Activated T-cell treated with anti-CD3 and anti-CD28 coated beads, Interleukin-2, amount 50 U/mL, for 24 hours (primary cell): ENCODE data around the gene SLC4A1AP.

Experiments
- DNase-seq: peaks from one replicate; pipeline ENCODE4 v3.0.0-alpha.2; 2020
- H3K27ac Mint-ChIP-seq: 2 replicates; pipeline ENCODE4 v1.8.0; 2020; ENCODE audit warnings: mild to moderate bottlenecking, mixed read lengths
- H3K27me3 Mint-ChIP-seq: 2 replicates; pipeline ENCODE4 v1.8.0; 2020; ENCODE audit warnings: mixed read lengths
- H3K36me3 Mint-ChIP-seq: 2 replicates; pipeline ENCODE4 v1.8.0; 2020; ENCODE audit warnings: low read depth, mixed read lengths
- H3K4me1 Mint-ChIP-seq: 2 replicates; pipeline ENCODE4 v1.8.0; 2020; ENCODE audit warnings: low read depth, mixed read lengths
- H3K4me3 Mint-ChIP-seq: 2 replicates; pipeline ENCODE4 v1.8.0; 2020; ENCODE audit warnings: mild to moderate bottlenecking, moderate library complexity, mixed read lengths
- H3K9me3 Mint-ChIP-seq: 2 replicates; pipeline ENCODE4 v1.8.0; 2020; ENCODE audit warnings: mixed read lengths

Gene SLC4A1AP

GRCh38 chr2:27701676-27702075 is 38.0 kb downstream of the SLC4A1AP start:
- peaks cover 17% of the 10 kb centered on the region for H3K36me3 Mint-ChIP-seq
- no peak overlapping the region for H3K4me3 Mint-ChIP-seq
- no peak for DNase-seq
- no peaks in the 10 kb centered on the region for H3K27me3 Mint-ChIP-seq
- no peak overlapping the region for H3K27ac Mint-ChIP-seq
- no peaks in the 10 kb centered on the region for H3K9me3 Mint-ChIP-seq
- H3K4me1 Mint-ChIP-seq: peaks cover 32% of the 10 kb centered on the region

- Mint-ChIP-seq H3K36me3 (peaks cover 15% of the 10 kb centered on the region), H3K27ac (no peak overlapping the region), H3K27me3 (no peaks in the 10 kb centered on the region), H3K4me3 (no peak overlapping the region), H3K9me3 (no peaks in the 10 kb centered on the region), H3K4me1 (peaks cover 31% of the 10 kb centered on the region)
- DNase-seq: no peak
These were observed 38.6 kb downstream of the SLC4A1AP start for GRCh38 chr2:27702302-27702701.

- DNase-seq: peak; percentile 88
- no peak overlapping the region for H3K4me3 Mint-ChIP-seq
- no peaks in the 10 kb centered on the region for H3K27me3 Mint-ChIP-seq
These were observed 40.1 kb downstream of the SLC4A1AP start for GRCh38 chr2:27703638-27704341.

GRCh38 chr2:27704342-27704876 is 40.7 kb downstream of the SLC4A1AP start:
- no peaks in the 10 kb centered on the region for H3K27me3 Mint-ChIP-seq
- no peak overlapping the region for H3K27ac Mint-ChIP-seq
- no peak for DNase-seq
- H3K4me1 Mint-ChIP-seq: peaks cover 25% of the 10 kb centered on the region
- no peak overlapping the region for H3K4me3 Mint-ChIP-seq
- H3K36me3 Mint-ChIP-seq: no peaks in the 10 kb centered on the region
- H3K9me3 Mint-ChIP-seq: no peaks in the 10 kb centered on the region

More at GRCh38 chr2:27703638-27704341, 40.1 kb downstream of the SLC4A1AP start:
- Mint-ChIP-seq H3K36me3 (peaks cover 3% of the 10 kb centered on the region), H3K4me1 (peaks cover 25% of the 10 kb centered on the region), H3K27ac (no peak overlapping the region), H3K9me3 (no peaks in the 10 kb centered on the region)

GRCh38 chr2:27705851-27706622 is 42.3 kb downstream of the SLC4A1AP start:
- Mint-ChIP-seq H3K36me3 (no peaks in the 10 kb centered on the region), H3K27ac (peak overlapping the region; percentile 86), H3K9me3 (no peaks in the 10 kb centered on the region), H3K4me3 (no peak overlapping the region), H3K27me3 (no peaks in the 10 kb centered on the region), H3K4me1 (peaks cover 31% of the 10 kb centered on the region)
- DNase-seq: no peak

GRCh38 chr2:27707462-27708256 is 44.0 kb downstream of the SLC4A1AP start:
- DNase-seq: no peak
- Mint-ChIP-seq H3K27ac (no peak overlapping the region), H3K4me3 (no peak overlapping the region), H3K9me3 (no peaks in the 10 kb centered on the region), H3K36me3 (no peaks in the 10 kb centered on the region), H3K27me3 (no peaks in the 10 kb centered on the region), H3K4me1 (peaks cover 46% of the 10 kb centered on the region)

- DNase-seq: no peak
- Mint-ChIP-seq H3K27ac (no peak overlapping the region), H3K27me3 (no peaks in the 10 kb centered on the region), H3K4me1 (peaks cover 46% of the 10 kb centered on the region), H3K4me3 (no peak overlapping the region), H3K9me3 (no peaks in the 10 kb centered on the region), H3K36me3 (no peaks in the 10 kb centered on the region)
These were observed 44.6 kb downstream of the SLC4A1AP start for GRCh38 chr2:27708257-27708654.

GRCh38 chr2:27708666-27709065 is 45.0 kb downstream of the SLC4A1AP start:
- H3K27ac Mint-ChIP-seq: no peak overlapping the region
- no peak for DNase-seq
- H3K27me3 Mint-ChIP-seq: no peaks in the 10 kb centered on the region

GRCh38 chr2:27709326-27709725 is 45.6 kb downstream of the SLC4A1AP start:
- H3K27me3 Mint-ChIP-seq: no peaks in the 10 kb centered on the region
- H3K9me3 Mint-ChIP-seq: no peaks in the 10 kb centered on the region
- H3K4me3 Mint-ChIP-seq: no peak overlapping the region
- no peak for DNase-seq
- H3K4me1 Mint-ChIP-seq: peaks cover 38% of the 10 kb centered on the region
- H3K36me3 Mint-ChIP-seq: no peaks in the 10 kb centered on the region
- H3K27ac Mint-ChIP-seq: no peak overlapping the region

More at GRCh38 chr2:27708666-27709065, 45.0 kb downstream of the SLC4A1AP start:
- Mint-ChIP-seq H3K9me3 (no peaks in the 10 kb centered on the region), H3K4me3 (no peak overlapping the region), H3K36me3 (no peaks in the 10 kb centered on the region), H3K4me1 (peaks cover 43% of the 10 kb centered on the region)

- no peak overlapping the region for H3K27ac Mint-ChIP-seq
- no peaks in the 10 kb centered on the region for H3K36me3 Mint-ChIP-seq
- DNase-seq: no peak
- H3K4me1 Mint-ChIP-seq: peaks cover 40% of the 10 kb centered on the region
- H3K4me3 Mint-ChIP-seq: no peak overlapping the region
- H3K9me3 Mint-ChIP-seq: no peaks in the 10 kb centered on the region
- no peaks in the 10 kb centered on the region for H3K27me3 Mint-ChIP-seq
These were observed 46.4 kb downstream of the SLC4A1AP start for GRCh38 chr2:27709960-27710575.

- no peaks in the 10 kb centered on the region for H3K36me3 Mint-ChIP-seq
- no peak overlapping the region for H3K4me3 Mint-ChIP-seq
These were observed 47.1 kb downstream of the SLC4A1AP start for GRCh38 chr2:27710640-27711430.

GRCh38 chr2:27711804-27712203 is 48.1 kb downstream of the SLC4A1AP start:
- H3K36me3 Mint-ChIP-seq: no peaks in the 10 kb centered on the region
- peaks cover 38% of the 10 kb centered on the region for H3K4me1 Mint-ChIP-seq
- H3K27me3 Mint-ChIP-seq: peaks cover 5% of the 10 kb centered on the region

More at GRCh38 chr2:27710640-27711430, 47.1 kb downstream of the SLC4A1AP start:
- DNase-seq: no peak
- Mint-ChIP-seq H3K4me1 (peaks cover 37% of the 10 kb centered on the region), H3K27ac (no peak overlapping the region), H3K9me3 (no peaks in the 10 kb centered on the region), H3K27me3 (no peaks in the 10 kb centered on the region)

GRCh38 chr2:27712522-27712921 is 48.8 kb downstream of the SLC4A1AP start:
- no peak overlapping the region for H3K27ac Mint-ChIP-seq
- H3K27me3 Mint-ChIP-seq: peaks cover 9% of the 10 kb centered on the region
- H3K9me3 Mint-ChIP-seq: no peaks in the 10 kb centered on the region
- peaks cover 43% of the 10 kb centered on the region for H3K4me1 Mint-ChIP-seq
- no peaks in the 10 kb centered on the region for H3K36me3 Mint-ChIP-seq
- no peak overlapping the region for H3K4me3 Mint-ChIP-seq
- no peak for DNase-seq

More at GRCh38 chr2:27711804-27712203, 48.1 kb downstream of the SLC4A1AP start:
- no peak for DNase-seq
- H3K4me3 Mint-ChIP-seq: no peak overlapping the region
- H3K9me3 Mint-ChIP-seq: no peaks in the 10 kb centered on the region
- H3K27ac Mint-ChIP-seq: no peak overlapping the region
